Measurements from ENCODE around the gene IFNA21.
"Not testable (repeated sequence)": the region's sequence is repeated elsewhere in the genome, so short reads cannot be mapped to it uniquely, and the experiment has no call there.

DNA sequence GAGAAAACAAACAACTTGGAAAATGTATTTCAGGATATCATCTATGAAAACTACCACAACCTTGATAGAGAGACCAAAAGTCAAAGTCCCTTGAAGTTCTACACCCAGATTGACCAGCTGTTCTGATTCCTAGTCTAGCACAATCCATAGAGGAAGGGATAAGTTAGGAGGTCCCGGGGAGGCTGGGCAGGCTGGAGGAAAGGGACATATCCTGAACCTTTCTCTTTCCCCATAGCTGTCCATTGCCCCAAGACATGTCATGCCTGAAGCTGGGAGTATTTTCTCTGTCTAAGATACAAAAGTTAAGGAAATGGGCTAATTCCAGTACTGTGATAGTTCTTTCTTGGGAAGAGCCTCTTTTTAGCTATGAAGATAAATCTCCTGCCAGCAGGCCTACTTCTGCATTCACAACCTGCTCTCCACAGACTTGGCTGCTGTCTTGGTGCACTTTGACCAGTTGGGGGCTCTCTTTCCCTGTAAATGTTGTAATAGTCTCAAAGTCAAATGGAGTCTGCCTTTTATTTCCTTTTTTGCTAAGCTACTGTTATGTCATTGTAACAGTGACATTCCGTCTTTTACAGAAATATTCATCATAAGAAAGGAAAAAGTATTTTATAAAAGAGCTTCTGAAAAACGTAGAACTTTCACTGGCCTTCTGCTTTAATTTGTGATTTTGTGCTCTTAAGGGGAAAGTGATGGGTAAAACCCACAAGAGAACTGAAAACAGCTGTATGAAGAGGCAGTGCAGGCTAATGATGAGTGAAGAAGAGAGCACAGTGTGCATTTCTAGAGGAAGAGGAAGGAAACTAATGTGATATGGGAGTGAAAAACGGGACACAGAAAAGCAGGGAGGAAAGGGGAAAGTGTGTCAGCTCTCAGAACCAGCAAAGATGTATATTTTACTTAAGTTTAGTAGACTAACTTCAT lies 16.6 kb upstream of the IFNA21 start:
- TF ChIP-seq, protein P1, sequence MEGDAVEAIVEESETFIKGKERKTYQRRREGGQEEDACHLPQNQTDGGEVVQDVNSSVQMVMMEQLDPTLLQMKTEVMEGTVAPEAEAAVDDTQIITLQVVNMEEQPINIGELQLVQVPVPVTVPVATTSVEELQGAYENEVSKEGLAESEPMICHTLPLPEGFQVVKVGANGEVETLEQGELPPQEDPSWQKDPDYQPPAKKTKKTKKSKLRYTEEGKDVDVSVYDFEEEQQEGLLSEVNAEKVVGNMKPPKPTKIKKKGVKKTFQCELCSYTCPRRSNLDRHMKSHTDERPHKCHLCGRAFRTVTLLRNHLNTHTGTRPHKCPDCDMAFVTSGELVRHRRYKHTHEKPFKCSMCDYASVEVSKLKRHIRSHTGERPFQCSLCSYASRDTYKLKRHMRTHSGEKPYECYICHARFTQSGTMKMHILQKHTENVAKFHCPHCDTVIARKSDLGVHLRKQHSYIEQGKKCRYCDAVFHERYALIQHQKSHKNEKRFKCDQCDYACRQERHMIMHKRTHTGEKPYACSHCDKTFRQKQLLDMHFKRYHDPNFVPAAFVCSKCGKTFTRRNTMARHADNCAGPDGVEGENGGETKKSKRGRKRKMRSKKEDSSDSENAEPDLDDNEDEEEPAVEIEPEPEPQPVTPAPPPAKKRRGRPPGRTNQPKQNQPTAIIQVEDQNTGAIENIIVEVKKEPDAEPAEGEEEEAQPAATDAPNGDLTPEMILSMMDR (IDR thresholded peaks at IDR 0.05) = peak; percentile 73
- TF ChIP-seq EZH2, EZH2phosphoT487 (IDR thresholded peaks at IDR 0.05): not testable (repeated sequence)

Measured in neural progenitor cell (in vitro differentiated cells).